HG02884 (cell line): ENCODE data around the gene LIME1.

ENCODE experiments used
- ATAC-seq: cut with Tn5 transposase; IDR thresholded peaks from one replicate; pipeline ENCODE4 v1.9.1; 2021; ENCODE audit warnings: mild to moderate bottlenecking, moderate library complexity; ENCODE audit not compliant: unreplicated experiment

Gene LIME1

DNA sequence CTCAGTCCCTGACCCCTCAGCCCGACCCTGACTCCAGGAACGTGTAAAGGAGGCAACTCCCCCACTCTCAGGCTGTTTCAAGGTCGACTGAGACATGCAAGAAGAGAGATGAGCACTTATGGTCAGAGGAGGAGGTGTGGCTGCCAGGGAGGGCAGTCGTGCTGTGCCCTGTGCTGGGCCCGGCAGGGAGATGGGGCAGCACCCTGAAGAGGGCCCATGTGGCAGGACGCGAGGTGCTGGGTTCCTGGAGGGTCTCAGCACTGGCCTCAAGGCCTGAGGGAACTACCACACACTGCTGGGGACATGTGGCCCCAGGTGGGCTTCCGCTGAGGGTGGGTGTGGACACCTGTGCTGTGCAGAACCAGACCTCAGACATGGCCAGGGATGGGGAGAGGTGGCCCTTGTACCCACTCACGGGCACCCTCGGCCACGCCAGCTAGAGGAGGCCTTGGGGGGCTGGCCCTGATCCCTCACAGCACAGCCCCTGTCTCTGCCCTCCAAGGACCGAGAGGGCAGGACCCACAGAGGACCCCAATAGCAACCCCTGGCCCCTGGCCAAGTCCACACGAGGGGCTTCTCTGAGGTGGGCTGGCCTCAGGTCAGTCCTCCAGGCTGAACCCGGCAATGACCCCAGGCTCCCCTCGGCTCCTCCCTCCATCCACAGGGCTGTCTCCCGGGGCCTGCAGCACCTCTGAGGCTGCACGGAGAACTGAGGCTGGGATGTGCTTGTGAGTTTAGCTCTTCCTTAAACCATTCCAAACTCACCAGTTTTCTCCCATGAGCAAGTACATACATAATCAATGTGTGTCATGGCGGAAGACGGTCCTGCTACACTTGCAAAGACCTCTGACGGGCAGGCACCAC lies 11.8 kb downstream of the LIME1 start:
- no peak for ATAC-seq

DNA sequence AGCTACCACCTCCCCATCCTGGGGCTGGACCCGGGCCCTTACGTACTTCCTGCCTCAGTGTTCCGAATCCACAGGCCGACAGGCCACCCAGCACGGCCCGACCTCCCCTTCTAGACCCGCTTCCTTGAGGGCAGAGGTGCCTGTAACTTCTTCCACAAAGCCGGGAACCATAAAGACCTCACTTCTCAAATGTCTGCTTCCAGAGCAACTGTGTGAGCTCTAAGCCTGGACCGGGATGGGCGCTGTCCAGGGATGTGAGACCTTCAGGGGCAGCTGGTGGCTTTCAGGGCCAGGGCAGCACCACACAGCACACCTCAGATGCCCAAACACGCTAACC lies 12.4 kb downstream of the LIME1 start:
- ATAC-seq, result no peak

DNA sequence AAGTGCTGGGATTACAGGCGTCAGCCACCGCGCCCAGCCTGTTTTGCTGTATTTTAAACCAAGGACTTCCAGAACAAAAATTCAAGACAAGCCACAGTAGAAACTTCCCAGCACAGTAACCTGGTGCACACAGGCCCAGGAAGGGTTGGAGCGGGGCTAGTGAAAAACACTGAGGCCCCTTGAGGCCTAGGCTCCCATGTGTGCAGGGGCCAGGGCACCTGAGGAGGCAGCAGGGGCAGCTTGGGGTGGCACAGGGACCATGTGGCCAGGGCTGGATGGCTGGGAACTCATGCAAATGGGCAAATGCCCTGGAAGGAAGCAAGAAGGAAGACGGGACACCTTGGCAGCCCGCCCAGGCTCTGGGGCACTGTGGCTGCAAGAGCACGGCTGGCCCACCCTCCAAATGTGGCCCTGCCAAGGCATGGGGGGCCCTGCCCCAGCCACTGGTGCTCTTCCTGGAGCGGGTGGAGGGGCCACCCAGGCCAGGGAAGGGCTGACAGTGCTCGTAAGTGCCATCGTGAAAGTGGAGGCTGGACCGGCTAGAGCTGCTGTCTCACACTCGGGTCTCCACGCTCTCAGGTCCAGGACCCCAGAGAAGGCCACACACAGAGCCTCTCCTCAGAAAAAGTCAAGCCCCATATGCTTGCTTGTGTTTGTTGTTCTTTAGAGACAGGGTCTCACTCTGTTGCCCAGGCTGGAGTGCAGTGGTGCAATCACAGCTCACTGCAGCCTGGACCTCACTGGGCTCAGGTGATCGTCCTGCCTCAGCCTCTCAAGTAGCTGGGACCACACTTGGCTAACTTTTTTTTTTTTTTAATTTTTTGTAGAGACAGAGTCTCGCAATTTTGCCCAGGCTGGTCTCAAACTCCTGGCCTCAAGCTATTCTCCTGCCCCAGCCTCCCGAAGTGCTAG lies 13.4 kb downstream of the LIME1 start:
- ATAC-seq, result no peak

DNA sequence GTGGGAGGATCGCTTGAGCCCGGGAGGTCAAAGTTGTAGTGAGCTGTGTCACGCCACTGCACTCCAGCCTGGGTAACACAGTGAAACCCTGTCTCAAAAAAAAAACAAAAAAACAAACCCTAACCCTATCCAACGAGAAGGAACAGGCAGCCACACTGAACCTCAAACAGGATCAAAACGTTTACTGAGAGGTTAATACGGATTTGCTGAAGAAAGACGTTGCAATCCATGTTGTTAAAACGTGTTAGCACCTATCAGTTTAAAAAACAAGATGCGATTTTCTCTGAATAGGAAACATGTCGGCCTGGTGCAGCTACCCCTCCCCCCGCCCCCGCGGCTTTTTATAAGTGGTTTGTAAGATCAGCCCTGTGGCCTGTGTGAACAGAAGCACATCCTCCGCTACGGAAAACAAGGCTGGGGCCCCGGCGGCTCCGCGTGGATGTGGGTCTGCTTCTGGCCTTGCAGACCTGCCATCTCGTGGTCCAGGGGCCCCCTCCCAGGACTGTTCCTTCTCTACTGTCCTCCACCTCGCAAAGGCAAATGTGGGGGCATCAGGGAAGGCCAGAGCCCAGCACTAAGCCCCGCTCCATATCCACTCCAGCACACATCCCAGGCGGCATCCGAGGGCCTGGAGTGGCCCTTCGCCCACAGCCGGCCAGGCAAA lies 14.5 kb downstream of the LIME1 start:
- no peak for ATAC-seq

DNA sequence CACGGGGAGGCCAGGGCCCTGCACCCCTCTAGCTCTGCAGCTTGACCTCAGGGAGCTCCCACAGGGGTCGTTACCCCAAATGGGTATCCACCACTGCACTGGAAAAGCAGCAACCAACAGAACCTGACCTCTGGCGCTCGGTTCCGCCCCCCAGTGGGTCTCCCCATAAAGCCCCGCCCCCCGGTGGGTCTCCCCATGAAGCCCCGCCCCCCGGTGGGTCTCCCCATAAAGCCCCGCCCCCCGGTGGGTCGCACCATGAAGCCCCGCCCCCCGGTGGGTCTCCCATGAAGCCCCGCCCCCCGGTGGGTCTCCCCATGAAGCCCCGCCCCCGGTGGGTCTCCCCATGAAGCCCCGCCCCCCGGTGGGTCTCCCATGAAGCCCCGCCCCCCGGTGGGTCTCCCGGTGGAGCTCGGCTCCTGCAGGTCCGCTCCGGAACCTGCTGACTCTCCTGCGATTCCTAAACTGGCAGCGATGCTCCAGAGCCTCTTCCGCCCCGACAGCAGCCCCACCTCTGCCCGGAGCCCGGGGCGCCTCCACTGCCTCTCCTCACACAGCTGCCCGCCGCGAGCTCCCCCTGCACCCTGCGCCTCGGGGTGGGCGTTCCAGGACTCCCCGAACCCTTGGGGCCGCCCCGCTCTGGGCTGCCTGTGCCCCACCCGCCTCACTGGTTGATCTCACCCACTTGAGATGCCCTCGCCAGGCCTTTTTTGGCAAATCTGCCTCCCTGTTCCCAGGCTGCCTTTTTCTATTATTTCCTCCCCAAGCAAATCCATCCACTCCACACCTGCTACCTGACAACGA lies 15.2 kb downstream of the LIME1 start:
- no peak for ATAC-seq

DNA sequence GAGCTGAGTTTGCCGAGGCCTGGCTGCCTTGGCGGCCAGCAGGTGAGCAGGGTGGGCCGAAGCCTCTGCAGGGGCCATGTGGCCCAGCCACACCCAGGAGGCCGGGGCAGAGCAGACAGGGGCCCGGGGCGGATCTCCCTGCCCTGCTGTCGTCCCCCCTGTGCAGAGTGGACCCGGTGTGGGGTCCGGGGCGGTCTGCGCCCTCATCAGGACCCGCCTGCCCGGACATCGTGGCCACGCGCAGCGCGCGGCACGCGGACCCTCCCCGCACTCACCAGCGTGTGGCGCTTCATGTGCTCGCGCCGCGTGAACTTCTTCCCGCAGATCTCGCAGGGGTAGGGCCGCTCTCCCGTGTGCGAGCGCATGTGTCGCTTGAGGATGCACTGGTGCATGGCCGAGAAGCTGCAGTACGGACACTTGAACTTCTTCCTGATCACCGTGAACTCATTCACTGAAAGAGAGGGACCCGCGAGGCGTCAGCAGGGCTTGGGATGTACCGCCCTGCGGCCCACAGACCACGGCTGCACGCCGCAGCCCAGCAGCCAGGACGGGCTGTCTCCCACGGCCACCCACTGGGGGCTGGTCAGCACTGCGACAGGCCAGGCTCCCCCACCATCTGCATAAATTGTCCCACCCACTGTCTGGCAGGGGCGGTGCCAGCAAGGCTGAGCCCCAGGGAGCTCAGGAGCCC lies 16.1 kb downstream of the LIME1 start:
- ATAC-seq, result no peak

DNA sequence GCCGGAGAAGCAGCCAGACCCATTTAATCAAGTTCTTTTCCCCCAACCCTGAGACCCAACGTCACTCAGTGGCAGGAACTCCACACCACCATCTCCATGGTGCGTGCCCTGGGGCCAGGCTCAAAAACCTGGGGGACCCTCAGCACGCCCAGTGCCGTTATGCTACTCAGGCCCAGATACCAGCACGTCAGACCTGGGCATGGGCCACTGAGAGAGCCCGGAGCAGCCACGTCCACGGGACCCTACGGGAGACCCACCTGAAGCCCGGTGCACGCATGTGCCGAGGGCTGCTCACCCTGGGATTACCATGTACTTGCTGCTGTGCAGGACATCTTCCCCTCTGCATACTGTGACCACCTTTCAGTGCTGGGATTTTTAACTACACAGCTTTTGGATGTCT lies 16.9 kb downstream of the LIME1 start:
- ATAC-seq, result no peak

DNA sequence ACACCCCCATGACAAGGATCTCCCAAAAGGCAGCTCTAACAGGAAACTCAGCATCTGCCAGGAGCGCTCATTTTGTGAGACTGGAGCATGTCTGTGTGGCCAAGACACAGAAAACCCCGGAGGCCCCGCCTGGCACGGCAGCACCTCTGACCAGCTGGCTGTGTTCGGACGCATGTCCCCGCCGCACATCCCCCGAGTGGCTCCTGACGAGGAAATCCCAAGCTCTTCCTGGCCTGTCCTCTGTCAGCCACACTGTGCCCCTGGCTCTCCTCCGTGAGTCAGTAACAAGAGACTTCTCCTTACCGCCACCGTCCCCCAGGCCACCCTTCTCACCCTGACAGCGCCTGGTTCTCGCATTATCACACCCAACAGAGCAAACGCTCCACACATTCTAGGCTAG lies 17.5 kb downstream of the LIME1 start:
- no peak for ATAC-seq

DNA sequence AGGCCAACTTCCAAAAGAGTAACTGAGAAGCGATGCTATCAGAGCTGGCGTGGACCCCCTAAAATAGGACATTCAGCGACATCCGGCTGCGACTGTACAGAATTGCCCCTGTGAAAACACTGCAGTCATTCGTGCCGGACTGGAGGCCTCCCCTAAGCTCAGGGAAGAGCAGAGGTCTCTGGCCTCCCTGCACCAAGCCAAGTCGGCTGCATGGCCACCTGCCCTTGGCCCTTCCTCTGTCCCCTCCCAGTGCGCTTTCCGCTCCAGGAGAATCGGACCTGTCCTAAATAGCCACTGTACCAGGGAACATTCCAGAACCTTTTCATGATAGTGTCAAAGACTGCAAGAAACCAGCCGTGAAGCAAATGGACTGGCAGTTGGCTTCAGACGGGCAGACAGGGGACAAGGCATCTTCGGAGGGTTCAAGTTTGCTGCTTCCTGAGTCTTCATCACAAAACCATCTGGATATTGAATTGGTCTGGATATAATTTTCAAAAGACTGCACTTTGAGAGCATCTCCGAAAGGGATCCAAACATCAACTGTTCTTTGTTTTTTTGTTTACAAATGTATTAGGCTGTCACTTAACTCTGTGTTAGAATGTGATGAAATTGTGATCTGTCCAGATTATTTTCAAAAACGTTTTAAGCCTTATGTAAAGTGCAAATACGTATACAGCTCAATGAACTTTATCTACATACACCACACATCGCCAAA lies 19.6 kb downstream of the LIME1 start:
- ATAC-seq, result no peak

DNA sequence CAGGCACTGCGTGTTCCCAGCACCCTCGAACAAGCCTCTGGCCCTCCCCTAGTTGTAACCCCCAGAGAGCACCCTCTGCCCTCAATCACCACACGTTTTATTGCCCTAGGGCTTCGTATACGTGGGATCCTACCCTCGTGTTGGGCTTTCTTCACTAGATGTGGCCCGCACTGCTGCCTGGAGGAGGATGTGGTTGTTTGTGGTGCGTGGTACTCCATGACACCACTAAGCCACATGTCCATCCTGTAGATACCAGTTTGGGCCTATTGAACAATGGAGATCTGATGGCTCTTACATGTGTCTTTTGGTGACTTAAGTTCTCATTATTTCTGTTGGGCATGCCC lies 20.2 kb downstream of the LIME1 start:
- ATAC-seq, result no peak

DNA sequence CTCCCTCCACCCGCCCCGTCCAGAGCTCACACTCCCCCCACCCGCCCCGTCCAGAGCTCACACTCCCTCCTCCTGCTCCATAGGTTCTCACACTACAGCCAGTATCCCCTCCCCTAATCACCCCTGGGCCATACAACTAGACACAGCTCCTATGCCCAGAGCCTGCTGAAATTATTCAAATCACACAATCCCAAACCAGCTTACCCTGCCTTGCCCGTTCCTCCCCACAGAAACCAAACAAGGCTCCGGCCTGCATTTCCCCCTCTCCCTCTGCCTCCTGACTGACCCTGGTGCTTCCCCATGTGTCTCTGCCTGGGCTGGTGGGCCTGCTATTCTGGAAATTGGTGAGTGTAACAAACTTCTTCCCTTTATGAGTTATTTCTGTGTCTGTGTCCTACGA lies 21.7 kb downstream of the LIME1 start:
- ATAC-seq, result no peak

DNA sequence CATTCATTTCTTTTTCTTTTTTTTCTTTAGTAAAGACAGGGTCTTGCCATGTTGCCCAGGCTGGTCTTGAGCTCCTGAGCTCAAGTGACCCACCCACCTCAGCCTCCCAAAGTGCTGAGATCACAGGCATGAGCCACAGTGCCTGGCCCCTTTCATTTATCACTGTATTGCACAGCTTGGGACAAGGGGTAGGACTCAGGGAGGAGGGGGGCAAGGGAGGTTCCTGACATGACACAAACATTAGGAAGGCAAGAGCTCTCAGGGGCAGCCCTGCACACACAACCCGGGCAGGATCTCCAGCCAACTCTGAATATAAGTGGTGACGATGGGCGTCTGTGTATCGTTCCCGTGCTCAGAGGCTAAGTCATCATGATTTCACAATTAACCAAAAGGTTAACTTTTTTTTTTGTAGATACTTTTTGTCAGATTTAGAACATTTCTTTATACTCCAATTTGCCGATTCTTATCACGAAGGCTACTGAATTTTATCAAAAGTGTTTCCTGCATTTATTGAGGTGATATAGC lies 23.0 kb downstream of the LIME1 start:
- ATAC-seq, result no peak

DNA sequence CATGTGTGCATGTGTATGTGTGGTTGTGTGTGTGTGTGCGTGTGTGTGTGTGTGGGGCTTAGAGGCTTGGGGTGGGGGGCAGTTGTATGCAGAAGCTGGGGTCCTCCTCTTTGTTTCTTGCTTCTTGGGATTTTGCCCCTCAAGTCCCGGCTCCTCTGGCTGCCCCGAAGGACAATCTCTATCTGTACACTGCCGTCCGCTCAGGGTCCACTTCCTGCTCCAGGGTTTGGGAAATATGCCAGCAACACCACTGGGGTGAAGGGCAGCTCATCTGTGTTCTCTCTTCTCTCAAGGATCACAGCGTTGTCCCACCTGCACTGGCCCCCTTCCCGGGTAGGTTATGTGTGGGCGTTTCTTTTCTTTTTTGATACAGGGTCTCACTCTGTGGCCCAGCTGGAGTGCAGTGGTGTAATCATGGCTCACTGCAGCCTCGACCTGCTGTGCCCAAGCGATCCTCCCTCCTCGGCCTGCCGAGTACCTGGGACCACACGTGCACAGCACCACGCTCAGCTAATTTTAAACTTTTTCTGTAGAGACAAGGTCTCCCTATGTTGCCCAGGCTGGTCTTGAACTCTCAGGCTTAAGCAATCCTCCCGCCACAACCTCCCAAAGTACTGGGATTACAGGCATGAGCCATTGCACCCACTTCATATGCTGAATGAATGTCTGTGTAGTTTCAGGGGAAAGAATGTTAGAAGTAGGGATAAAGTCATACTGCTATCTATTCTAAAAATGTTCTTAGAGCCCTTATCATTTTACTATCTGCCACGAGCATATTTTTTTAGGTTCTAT lies 28.8 kb downstream of the LIME1 start:
- ATAC-seq, result no peak

DNA sequence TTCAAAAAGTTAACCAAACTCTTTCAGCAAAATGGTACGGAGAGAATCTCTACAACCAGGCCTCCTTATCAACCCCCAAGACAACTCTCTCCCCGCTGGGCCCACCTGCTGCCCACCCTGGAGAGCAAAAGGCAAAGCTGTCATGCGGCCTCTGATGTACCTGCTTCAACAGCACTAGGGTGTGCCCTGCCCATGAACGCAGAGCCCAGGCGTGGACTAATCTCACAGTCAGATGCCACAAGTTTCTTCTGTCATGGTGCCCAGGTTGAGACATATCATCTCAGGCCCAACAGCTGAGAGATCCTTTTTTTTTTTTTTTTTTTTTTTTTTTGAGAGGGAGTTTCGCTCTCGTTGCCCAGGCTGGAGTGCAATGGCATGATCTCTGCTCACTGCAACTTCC lies 29.4 kb downstream of the LIME1 start:
- ATAC-seq, result no peak

DNA sequence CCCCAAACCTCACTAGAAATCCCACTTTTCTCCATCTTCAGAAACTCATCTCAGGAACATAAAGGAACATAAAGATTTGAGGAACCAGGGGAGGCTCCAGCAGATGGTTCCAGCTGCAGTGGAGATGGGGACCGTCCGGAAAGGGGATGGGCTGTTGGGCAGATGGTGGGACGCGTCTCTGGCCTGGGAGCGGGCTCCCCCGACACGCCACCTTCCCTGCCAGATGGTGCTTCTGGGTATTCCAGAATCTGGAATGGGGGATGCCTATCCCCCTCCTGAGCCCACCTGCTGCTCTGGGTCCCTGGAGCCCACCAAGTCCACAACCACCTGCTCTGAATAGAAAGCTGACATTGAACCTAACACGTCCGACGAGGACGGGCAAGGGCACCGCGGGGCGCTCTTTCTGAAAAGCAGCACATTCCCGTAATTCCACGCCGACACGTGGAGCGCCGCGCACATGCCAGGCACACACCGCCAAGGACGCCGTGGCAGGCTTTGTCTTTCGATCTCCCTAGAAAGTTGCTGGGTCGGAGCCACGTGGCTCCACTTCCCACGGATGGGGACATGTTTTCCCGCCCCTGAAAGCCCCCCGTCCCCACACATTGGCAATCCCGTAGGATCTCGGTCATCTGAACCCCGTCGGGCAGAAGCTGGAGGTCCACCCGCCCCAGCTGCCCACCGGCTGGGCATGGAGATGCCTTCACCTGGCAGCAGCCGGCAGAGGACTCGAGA lies 30.4 kb downstream of the LIME1 start:
- ATAC-seq, result no peak

DNA sequence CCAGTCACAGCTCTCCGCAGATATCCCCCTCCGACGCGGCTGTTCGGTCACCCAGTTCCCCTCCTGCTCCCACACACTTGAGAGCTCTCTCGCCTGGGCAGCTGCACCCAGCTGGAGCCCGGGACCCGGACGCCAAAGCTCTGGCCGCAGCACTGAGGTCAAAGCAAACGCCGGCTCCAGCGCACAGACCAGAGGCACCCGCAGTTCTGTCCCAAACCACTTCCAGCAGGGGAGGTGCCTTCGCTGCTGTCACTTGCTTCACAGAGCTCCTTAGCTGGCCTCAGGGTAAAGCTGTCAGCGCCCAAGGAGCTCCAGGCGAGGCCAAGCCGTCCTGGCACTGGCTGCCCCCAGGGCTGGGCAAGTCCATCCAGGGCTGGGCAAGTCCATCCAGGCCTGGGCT lies 31.0 kb downstream of the LIME1 start:
- ATAC-seq, result no peak

DNA sequence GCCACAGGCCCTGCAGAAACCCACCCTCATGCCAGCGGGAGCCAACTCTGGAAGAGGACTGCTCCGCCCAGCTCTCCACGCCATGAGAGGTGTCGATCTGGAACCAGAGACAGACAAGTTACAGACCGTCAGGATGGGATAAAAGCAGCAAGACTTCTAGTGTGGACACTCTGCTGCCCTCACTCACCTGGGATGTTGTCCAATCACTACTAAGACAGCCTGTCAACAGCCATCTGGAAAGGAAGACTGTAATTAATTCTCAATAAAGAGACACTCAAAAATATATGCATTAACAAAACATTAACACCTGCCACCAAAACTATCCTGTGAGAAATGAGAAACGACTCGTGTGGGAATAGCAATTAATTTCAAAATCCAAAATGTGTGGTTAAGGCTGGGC lies 31.4 kb downstream of the LIME1 start:
- no peak for ATAC-seq
